NCI-H146 (cell line): ENCODE data around the gene DYNLL1.
"Not testable (repeated sequence)": the region's sequence is repeated elsewhere in the genome, so short reads cannot be mapped to it uniquely, and the experiment has no call there.

Experiments
- DNase-seq: peaks from one replicate; lab custom pipeline; 2025; lab: John Stamatoyannopoulos, UW

Gene DYNLL1

DNA sequence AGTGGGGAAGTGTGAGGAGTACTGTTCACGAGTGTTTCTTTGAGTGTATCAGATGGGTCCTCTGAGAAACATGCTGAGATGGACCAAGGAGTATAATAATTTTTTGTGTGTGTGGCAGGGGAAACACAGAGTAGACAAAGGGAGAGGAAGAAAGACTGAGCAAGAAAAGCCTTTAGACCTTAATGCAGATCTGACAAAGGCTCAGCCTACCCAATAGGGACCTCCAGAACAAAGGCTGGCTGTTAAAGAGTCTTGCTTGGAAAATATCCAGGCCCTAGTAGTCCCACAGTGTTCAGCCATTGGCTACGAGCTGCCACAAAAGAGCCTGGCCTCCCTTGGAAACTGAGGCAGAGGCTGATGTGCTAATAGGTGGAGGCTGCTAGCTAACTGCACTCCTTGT, 19.6 kb downstream of the DYNLL1 start:
- no peak for DNase-seq

- not testable (repeated sequence) for DNase-seq
Measured at GRCh38 chr12:120519324-120519723, 23.4 kb downstream of the DYNLL1 start.

DNA sequence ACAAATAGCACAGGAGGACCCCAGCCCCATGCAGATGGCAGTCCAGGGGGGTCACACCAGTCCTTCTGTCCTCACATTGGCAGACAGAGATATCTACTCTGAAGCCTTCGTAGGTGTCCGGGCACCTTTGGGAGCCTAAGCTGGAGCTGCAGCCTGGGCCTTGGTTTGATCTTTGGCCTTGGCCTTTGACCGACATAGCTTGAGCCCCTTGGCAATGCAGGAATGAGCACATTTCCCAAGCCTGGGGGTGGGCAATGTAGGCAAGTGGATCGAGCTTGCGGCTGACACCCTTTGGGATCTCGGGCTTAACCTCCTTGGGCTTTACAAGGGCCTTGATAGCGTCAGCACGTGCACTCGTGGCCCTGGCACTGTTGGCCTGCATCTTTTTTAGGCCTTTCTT, 26.7 kb downstream of the DYNLL1 start:
- no peak for DNase-seq

- peak; percentile 88 for DNase-seq
Measured at GRCh38 chr12:120528861-120529525, 33.1 kb downstream of the DYNLL1 start, which contains the start of gene COQ5. Gene COQ5, minus strand, starts transcription at chr12:120529158. Its CDS starts 17 bp downstream, at chr12:120529141.

DNA sequence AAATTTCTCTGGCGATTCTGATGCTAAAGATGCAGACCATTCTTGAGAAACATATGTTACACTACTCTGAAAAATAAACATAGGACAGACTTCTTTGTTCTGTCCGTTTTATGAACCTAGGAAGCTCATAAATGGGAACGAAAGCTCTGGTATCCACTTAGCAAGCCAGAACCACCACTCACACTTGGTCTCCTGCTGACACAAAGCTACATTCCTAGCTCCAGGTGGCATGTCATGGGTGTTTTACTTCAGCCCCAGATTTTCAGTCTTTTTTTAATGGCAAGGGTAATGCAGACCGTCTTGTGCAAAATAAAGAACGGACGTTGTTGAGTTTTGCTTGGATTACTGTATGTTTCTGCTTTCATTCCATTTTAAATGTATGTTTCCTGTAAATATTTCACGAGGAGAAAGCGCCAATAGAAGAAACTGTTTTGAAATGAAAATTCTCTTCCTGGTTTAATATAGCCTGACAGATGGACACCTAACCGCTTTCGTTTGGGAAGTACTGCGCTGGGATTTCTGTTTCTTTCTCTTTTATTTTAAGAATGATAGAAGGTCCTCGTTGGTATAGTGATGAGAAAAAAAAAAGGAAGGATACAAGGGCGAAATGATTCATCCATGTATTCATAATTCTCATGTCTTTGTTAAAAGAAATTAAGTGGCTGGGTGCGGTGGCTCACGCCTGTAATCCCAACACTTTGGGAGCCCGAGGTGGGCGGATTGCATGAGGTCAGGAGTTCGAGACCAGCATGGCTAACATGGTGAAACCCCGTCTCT, 33.9 kb downstream of the DYNLL1 start:
- DNase-seq = peak; percentile 72

GRCh38 chr12:120530418-120530761, 34.5 kb downstream of the DYNLL1 start:
- not testable (repeated sequence) for DNase-seq

DNA sequence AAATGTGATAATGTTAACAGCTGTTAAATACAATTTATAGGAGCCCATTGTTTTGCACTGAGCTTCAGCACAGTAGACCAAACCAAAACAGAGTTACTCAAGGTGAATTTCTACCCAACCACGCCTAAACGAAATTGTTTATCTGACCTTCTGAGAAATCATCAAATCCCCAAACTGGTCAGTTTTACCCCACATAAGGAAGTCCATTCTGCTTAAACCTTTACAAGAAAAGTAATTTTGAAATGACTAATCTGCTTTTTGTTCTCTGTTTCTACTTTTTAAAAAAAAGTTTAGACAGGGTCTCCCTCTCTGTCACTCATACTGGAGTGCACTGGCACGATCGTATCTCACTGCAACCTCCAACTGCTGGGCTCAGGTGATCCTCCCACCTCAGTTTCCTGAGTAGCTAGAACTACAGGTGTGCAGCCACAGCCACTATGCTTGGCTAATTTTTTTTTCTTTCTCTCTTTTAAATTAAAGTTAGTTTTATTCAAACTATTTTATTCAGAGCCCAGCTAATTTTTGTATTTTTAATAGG, 36.9 kb downstream of the DYNLL1 start:
- no peak for DNase-seq

DNA sequence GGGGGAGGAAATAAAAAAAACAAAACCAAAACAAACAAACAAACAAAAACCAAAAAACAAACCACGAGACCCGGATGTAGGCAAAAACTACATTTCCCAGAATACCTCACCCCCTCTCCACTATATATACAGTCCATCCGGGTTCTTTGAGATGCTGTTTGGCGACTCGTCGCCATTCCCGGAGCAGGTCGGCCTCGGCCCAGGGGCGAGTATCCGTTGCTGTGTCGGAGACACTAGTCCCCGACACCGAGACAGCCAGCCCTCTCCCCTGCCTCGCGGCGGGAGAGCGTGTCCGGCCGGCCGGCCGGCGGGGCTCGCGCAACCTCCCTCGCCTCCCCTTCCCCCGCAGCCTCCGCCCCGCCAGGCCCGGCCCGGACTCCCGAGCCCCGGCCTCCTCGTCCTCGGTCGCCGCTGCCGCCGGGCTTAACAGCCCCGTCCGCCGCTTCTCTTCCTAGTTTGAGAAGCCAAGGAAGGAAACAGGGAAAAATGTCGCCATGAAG, 38.3 kb downstream of the DYNLL1 start, which contains the start of gene RNF10:
Gene RNF10 (plus strand): TSS at position 154 of the 500 bp plus-strand sequence. CDS start 456 bp downstream, outside the sequence.
- DNase-seq = peak; percentile 89

GRCh38 chr12:120534703-120535655, 39.1 kb downstream of the DYNLL1 start:
- peak; percentile 53 for DNase-seq

DNA sequence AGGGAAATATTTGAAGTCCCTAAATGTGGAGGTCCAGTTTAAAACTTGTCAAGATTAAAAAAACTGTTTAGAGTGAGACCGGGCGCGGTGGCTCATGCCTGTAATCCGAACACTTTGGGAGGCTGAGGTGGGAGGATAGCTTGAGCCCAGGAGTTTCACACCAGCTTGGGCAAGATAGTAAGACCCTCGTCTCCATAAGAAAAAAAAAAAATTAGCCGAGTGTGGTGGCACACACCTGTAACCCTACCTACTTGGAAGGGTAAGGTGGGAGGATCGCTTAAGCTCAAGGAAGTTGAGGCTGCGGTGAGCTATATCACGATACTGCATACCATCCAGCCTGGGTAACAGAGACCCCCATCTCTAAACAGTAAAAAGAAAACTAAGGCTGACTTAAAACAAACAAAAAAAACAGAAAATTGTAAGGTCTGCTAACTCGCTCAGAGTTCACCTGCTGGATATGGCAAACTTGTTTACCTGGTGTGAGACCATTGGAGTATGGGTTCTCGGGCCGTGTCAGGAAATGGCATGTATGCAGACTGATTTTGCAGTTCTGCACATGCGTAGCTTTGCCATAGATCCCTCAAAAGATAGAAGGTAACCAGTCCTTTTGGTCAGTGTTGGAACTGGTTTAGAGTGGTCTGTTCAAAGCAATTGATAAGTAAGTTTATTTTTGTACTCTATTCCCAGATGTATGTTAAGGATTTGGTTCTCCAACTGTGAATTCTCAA, 40.3 kb downstream of the DYNLL1 start:
- DNase-seq = no peak

- no peak for DNase-seq
Measured at GRCh38 chr12:120537856-120538220, 41.9 kb downstream of the DYNLL1 start.

DNA sequence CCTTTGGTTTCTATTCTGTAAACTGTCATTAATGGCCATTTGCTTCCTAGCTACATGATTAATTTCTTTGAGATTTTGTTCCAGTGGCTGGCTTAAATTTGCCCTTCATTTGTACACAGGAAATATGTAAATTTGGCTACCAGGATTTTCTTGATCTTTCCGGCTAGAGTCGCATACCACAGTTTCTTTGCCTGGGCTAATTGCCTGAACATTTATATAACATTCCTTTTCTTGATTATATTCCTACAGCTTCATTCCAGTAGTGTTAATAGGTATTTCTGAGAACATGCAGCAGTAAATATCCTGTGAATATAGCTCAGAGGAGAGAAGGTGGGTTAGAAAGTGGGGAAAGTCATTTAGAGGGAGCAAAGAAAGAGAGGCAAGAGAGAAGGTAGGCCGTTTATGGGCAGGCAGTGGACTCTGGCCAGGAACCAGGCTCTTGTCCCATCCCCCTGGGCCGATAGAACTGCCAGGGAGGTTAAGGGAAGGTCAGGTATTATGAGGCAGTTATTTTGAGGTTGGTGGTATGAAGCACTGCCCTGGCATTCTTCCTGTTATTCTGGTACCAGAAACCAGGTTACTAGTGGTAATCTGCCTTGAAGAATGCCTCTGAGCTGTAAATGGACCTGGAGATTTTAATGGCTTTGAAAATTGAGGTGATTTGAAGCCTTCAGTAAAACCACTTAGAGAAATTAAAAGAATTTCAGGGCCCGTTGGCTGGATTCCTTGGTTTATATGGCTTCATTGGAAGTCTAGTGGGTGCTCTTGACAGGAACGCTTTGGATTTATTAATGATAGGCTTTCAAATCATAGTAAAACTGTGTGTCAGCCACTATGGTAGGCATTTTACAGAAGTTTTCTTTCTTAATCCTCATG, 42.6 kb downstream of the DYNLL1 start:
- no peak for DNase-seq

- no peak for DNase-seq
Measured at GRCh38 chr12:120539303-120539702, 43.4 kb downstream of the DYNLL1 start.

GRCh38 chr12:120540445-120540844, 44.5 kb downstream of the DYNLL1 start:
- DNase-seq = no peak

GRCh38 chr12:120542166-120542565, 46.3 kb downstream of the DYNLL1 start:
- DNase-seq = no peak

- no peak for DNase-seq
Measured at GRCh38 chr12:120544691-120545090, 48.8 kb downstream of the DYNLL1 start.

DNA sequence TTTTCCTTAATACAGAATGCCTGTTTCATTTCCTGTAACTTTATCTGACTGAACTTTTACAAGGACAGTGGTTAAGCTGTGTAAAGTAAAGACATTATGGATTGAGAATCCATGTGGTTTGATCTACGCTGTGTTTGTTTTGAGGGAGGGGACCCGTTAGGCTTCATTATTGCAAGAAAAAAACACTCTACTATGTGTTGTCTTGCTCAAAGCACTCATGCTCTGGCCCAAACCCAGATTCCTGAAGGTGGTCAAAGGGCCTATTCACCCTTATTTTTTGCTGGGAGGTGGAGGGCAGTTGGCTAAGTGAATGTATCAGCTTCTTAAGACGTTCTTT, 50.1 kb downstream of the DYNLL1 start:
- peak; percentile 22 for DNase-seq
